B cell (primary cell): ENCODE data around the gene KLHL22. TPM values are rescaled to one million over a fixed set of nuclear protein-coding genes. Genes with fewer than 3 reads are reported as not detected.

Experiments
- ATAC-seq: fragments of 200-7000 bp; cut with Tn5 transposase; one replicate; pipeline ENCODE4 v1.10.0; 2021; ENCODE audit warnings: low read depth, mild to moderate bottlenecking, moderate number of reproducible peaks, moderate library complexity
- CTCF ChIA-PET: fragments of 350-600 bp; sonication (Branson Sonifier 250); formaldehyde crosslinking; loops from one replicate; lab custom pipeline; 2021; ENCODE audit warnings: antibody characterized with exemption, inconsistent platforms; lab: Charles Lee
- POLR2A ChIA-PET: fragments of 350-600 bp; sonication (Branson Sonifier 250); formaldehyde crosslinking; loops from one replicate; lab custom pipeline; 2021; ENCODE audit warnings: antibody characterized with exemption; lab: Charles Lee
- DNase-seq: peaks from one replicate; pipeline ENCODE4 v3.0.0; 2013
- H2AFZ ChIP-seq: 2 replicates; pipeline ENCODE4 v1.6.1; 2012; ENCODE audit warnings: mild to moderate bottlenecking, low read depth, low read length; ENCODE audit not compliant: insufficient read depth, poor library complexity, severe bottlenecking
- H3K27ac ChIP-seq, 2 donors: 1 replicate in 1 of 2; 2 replicates in 1 of 2; pipeline ENCODE4 v1.5.1; 2012 to 2013; ENCODE audit warnings: low read length in 2 of 2, mild to moderate bottlenecking in 2 of 2, moderate library complexity in 1 of 2
- H3K27me3 ChIP-seq, 4 experiments: fragments of 200-600 bp in 1 of 4; sonication (generic) in 1 of 4; replicated peaks in 1 of 4; 1 replicate in 2 of 4; 2 replicates in 2 of 4; pipeline versions ENCODE4 v1.6.1 to v1.7.0; 2013 to 2016; ENCODE audit warnings: low read length in 3 of 4, mild to moderate bottlenecking in 2 of 4, mixed read lengths in 1 of 4, moderate library complexity in 1 of 4; ENCODE audit not compliant: insufficient read depth in 4 of 4, control insufficient read depth in 3 of 4; ENCODE audit errors: control extremely low read depth in 1 of 4
- H3K36me3 ChIP-seq, 2 experiments: replicated peaks in 1 of 2; 1 replicate in 1 of 2; 2 replicates in 1 of 2; pipeline versions ENCODE4 v1.6.1 to v1.7.1; 2013; ENCODE audit warnings: low read length in 1 of 2; ENCODE audit not compliant: insufficient read depth in 2 of 2, control insufficient read depth in 1 of 2; ENCODE audit errors: control extremely low read depth in 1 of 2, extremely low read depth in 1 of 2
- H3K4me1 ChIP-seq, 2 donors: fragments of 200-600 bp in 1 of 2; sonication (generic) in 1 of 2; 1 replicate in 1 of 2; 2 replicates in 1 of 2; pipeline versions ENCODE4 v1.5.1 to v1.6.1; 2013 to 2017; ENCODE audit warnings: low read length in 2 of 2; ENCODE audit not compliant: control insufficient read depth in 2 of 2, insufficient read depth in 2 of 2
- H3K4me2 ChIP-seq: replicated peaks from 2 replicates; pipeline ENCODE3; 2012; ENCODE audit warnings: mild to moderate bottlenecking, low read depth, low read length; ENCODE audit not compliant: poor library complexity, severe bottlenecking
- H3K4me3 ChIP-seq, 5 experiments: fragments of 200-600 bp in 1 of 5; sonication (generic) in 1 of 5; 1 replicate in 3 of 5; 2 replicates in 2 of 5; pipeline versions ENCODE4 v1.5.1 to v1.7.0; 2011 to 2016; ENCODE audit warnings: low read length in 4 of 5, mild to moderate bottlenecking in 4 of 5, low read depth in 2 of 5, control low read depth in 1 of 5, moderate library complexity in 1 of 5; ENCODE audit not compliant: insufficient read depth in 1 of 5; ENCODE audit errors: control extremely low read depth in 1 of 5, extremely low read depth in 1 of 5
- H3K79me2 ChIP-seq: fragments of 200-600 bp; sonication (generic); one replicate; pipeline ENCODE4 v1.6.0; 2016; ENCODE audit warnings: low read length; ENCODE audit not compliant: control insufficient read depth, insufficient read depth
- H3K9ac ChIP-seq: fragments of 200-600 bp; sonication (generic); 2 replicates; pipeline ENCODE4 v1.6.1; 2017; ENCODE audit warnings: mild to moderate bottlenecking, low read length, moderate library complexity
- H3K9me3 ChIP-seq, 3 donors: one replicate each; pipeline versions ENCODE4 v1.6.1 to v1.7.1; 2013; ENCODE audit warnings: low read length in 2 of 3; ENCODE audit not compliant: control insufficient read depth in 2 of 3, insufficient read depth in 1 of 3; ENCODE audit errors: control extremely low read depth in 1 of 3
- H4K20me1 ChIP-seq: 2 replicates; pipeline ENCODE4 v1.6.0; 2012; ENCODE audit warnings: mild to moderate bottlenecking, low read length; ENCODE audit not compliant: insufficient read depth, control insufficient read depth, poor library complexity, severe bottlenecking
- H3K27ac Mint-ChIP-seq: one replicate; pipeline ENCODE4 v1.8.0; 2021; ENCODE audit warnings: mixed read lengths
- H3K27me3 Mint-ChIP-seq: one replicate; pipeline ENCODE4 v1.8.0; 2021; ENCODE audit warnings: mixed read lengths
- H3K4me1 Mint-ChIP-seq: one replicate; pipeline ENCODE4 v1.8.0; 2021; ENCODE audit warnings: mixed read lengths
- H3K4me3 Mint-ChIP-seq: one replicate; pipeline ENCODE4 v1.8.0; 2021; ENCODE audit warnings: mixed read lengths
- H3K9me3 Mint-ChIP-seq: one replicate; pipeline ENCODE4 v1.8.0; 2022; ENCODE audit warnings: mixed read lengths; ENCODE audit not compliant: insufficient read depth
- EZH2 ChIP-seq: IDR thresholded peaks from 2 replicates; pipeline ENCODE4 v1.6.1; 2012; ENCODE audit warnings: borderline replicate concordance, low read depth, mild to moderate bottlenecking, moderate library complexity, low read length; ENCODE audit not compliant: insufficient read depth, poor library complexity, severe bottlenecking
- WGBS: methylation state at CpG from one replicate; pipeline ENCODE4 v1.1.5; 2013; ENCODE audit warnings: missing lambda C conversion rate; ENCODE audit not compliant: insufficient coverage; 5-methylcytosine and 5-hydroxymethylcytosine counted together
- intact Hi-C: fragments of 100-400 bp; cut with micrococcal nuclease; formaldehyde crosslinking; loops from one replicate; pipeline ENCODE4 v1.10.0; 2022
- polyA plus RNA-seq: library from polyadenylated mRNA; depleted of rRNA; stranded (reverse); fragments of >200 nt; gene quantifications from 2 replicates; pipeline ENCODE4 v1.2.3, GENCODE V29; 2012
- total RNA-seq, 2 donors: library from RNA; stranded (reverse); fragments of 120-200 nt in 1 of 2; gene quantifications; 1 replicate in 1 of 2; 2 replicates in 1 of 2; pipeline versions ENCODE4 v1.2.3 to v1.2.4, GENCODE V29; 2013 to 2022
- TF ChIP-seq, protein P1 (sequence below): fragments of 200-600 bp; IDR thresholded peaks from one replicate; pipeline ENCODE4 v1.8.0; 2022; ENCODE audit warnings: antibody characterized with exemption, mild to moderate bottlenecking

Gene KLHL22
- total and polyA plus RNA-seq, 2 donors (not counting 1 experiment from before 2014, with no cell fraction given): 37.0 to 45.6 TPM

DNA sequence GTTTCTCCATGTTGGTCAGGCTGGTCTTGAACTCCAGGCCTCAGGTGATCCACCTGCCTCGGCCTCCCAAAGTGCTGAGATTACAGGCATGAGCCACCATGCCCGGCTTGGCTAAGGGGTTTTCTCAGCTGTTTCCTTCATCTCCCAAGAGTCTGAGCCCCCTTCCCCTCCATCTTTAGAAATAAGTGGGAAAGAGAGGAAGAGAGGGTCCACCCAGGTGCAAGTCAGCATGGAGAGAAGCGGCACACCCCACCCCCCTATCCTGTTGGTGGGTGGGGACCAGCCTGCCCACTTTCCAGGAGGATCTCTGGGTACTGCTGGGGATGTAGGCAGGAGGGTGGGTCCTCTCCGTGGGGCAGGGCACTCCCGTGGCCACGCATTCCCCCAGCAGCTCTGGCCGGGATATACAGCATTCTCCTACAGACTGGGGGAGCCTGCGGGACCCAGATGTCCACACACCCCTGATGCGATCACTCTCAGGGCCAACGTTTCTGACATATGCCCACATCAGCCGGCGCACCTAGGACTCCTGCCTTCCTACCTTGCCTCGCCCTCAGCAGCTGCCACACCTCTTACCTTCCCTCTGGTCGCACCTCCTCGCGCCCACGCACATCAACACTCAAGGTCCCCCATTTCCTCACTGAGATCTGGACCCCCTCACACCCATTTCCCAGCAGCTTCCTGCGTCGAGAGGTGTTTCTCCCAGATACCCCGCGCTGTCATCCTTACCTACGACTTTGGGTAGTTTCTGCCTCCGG, 66.9 kb downstream of the KLHL22 start:
- Histone ChIP-seq H3K4me1 (peaks cover 38 to 52% of the 10 kb centered on the region in 2 donors), H3K4me2 (peak overlapping the region; percentile 91), H3K27me3 (peaks cover 0 to 84% (median 33%) of the 10 kb centered on the region in 4 experiments), H3K79me2 (no peaks in the 10 kb centered on the region), H3K9me3 (peaks cover 0 to 30% (median 0%) of the 10 kb centered on the region in 3 donors), H3K9ac (peak overlapping the region; percentile 68), H3K27ac (no peak overlapping the region), H2AFZ (peak overlapping the region; percentile 78), H4K20me1 (peaks cover 12% of the 10 kb centered on the region), H3K4me3 (peak overlapping the region; percentile 30 to 80 (median 68)), H3K36me3 (no peaks in the 10 kb centered on the region)
- Mint-ChIP-seq H3K27ac (peak overlapping the region; percentile 46), H3K27me3 (peaks cover 45% of the 10 kb centered on the region), H3K4me3 (peak overlapping the region; percentile 90), H3K4me1 (peaks cover 31% of the 10 kb centered on the region), H3K9me3 (no peaks in the 10 kb centered on the region)
- DNase-seq (no peak), ATAC-seq (no peak)
- TF ChIP-seq EZH2: no peak
- TF ChIP-seq, protein P1, sequence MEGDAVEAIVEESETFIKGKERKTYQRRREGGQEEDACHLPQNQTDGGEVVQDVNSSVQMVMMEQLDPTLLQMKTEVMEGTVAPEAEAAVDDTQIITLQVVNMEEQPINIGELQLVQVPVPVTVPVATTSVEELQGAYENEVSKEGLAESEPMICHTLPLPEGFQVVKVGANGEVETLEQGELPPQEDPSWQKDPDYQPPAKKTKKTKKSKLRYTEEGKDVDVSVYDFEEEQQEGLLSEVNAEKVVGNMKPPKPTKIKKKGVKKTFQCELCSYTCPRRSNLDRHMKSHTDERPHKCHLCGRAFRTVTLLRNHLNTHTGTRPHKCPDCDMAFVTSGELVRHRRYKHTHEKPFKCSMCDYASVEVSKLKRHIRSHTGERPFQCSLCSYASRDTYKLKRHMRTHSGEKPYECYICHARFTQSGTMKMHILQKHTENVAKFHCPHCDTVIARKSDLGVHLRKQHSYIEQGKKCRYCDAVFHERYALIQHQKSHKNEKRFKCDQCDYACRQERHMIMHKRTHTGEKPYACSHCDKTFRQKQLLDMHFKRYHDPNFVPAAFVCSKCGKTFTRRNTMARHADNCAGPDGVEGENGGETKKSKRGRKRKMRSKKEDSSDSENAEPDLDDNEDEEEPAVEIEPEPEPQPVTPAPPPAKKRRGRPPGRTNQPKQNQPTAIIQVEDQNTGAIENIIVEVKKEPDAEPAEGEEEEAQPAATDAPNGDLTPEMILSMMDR: no peak
- ChIA-PET CTCF (interaction anchor here (0.7 to 2.4 kb wide), 7 partner anchors 10 to 35 kb away, joined by 3 to 18 read pairs (median 3); no protein-coding TSS in a partner anchor), POLR2A (interaction anchor here (0.6 to 1.2 kb wide), 4 partner anchors 21 to 797 kb away, joined by 3 to 13 read pairs (median 4); no protein-coding TSS in a partner anchor)
- WGBS: 35% methylated on average over 18 of the region's 23 CpGs
- intact Hi-C loops: loop anchor here (1.0 kb wide), 3 partner anchors 10 to 67 kb away; partner anchors contain the start of gene KLHL22

GRCh38 chr22:20427945-20428417, 67.6 kb downstream of the KLHL22 start:
- H3K4me2 ChIP-seq: no peak overlapping the region
- H3K4me1 ChIP-seq: peaks cover 38 to 52% of the 10 kb centered on the region in 2 donors
- no peaks in the 10 kb centered on the region for H3K36me3 ChIP-seq
- H3K27ac ChIP-seq: no peak overlapping the region
- H3K79me2 ChIP-seq: no peaks in the 10 kb centered on the region
- ChIA-PET CTCF (interaction anchor here (1.1 to 2.4 kb wide), 2 partner anchors 10 to 29 kb away, joined by 3 to 14 read pairs; no protein-coding TSS in a partner anchor), POLR2A (no interaction called here)
- Mint-ChIP-seq H3K27me3 (peaks cover 46% of the 10 kb centered on the region), H3K4me1 (peaks cover 31% of the 10 kb centered on the region), H3K27ac (no peak overlapping the region), H3K4me3 (no peak overlapping the region), H3K9me3 (no peaks in the 10 kb centered on the region)
- peaks cover 12% of the 10 kb centered on the region for H4K20me1 ChIP-seq
- no peak for TF ChIP-seq EZH2
- TF ChIP-seq, protein P1: no peak
- DNase-seq (no peak), ATAC-seq (no peak)
- H2AFZ ChIP-seq: no peak overlapping the region
- peaks cover 0 to 30% (median 0%) of the 10 kb centered on the region in 3 donors for H3K9me3 ChIP-seq
- intact Hi-C loops: no loop called here
- WGBS: 100% methylated on average over 4 of the region's 4 CpGs
- H3K9ac ChIP-seq: no peak overlapping the region
- H3K27me3 ChIP-seq: peaks cover 0 to 82% (median 32%) of the 10 kb centered on the region in 4 experiments
- no peak overlapping the region for H3K4me3 ChIP-seq
